Measurements from ENCODE around the gene SPSB4. TPM values are rescaled to one million over a fixed set of nuclear protein-coding genes. Genes with fewer than 3 reads are reported as not detected.

The SPSB4 gene
- total RNA-seq, 1 donor from 2014 or later, result not detected

DNA sequence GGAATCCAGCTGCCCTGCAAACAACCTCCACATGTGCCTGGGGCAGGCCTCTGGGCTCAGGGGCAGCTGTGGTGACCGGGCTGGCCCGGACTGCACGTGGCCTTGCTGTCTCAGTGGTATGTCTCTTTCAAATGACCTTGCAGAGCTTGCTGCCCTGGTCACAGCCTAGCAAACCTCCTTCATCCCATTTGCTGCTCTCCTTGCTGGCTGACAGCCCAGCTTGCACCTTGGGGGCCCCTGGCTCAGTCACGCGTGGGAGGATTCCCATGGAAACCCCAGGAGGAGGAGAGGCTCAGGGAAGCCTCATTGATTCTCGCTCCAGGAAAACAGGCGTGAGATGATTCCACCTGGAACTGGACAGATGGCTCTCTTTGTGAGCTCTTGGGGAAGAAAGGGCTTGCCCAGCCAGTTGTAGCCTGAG is 5.6 kb downstream of the SPSB4 start:
- H3K9me3 ChIP-seq, result no peaks in the 10 kb centered on the region
- no peak overlapping the region for H3K27ac ChIP-seq
- DNase-seq (ENCODE audit: low spot score in 2 of 2), result no peak
- no peaks in the 10 kb centered on the region for H3K36me3 ChIP-seq
- TF ChIP-seq, protein P1, sequence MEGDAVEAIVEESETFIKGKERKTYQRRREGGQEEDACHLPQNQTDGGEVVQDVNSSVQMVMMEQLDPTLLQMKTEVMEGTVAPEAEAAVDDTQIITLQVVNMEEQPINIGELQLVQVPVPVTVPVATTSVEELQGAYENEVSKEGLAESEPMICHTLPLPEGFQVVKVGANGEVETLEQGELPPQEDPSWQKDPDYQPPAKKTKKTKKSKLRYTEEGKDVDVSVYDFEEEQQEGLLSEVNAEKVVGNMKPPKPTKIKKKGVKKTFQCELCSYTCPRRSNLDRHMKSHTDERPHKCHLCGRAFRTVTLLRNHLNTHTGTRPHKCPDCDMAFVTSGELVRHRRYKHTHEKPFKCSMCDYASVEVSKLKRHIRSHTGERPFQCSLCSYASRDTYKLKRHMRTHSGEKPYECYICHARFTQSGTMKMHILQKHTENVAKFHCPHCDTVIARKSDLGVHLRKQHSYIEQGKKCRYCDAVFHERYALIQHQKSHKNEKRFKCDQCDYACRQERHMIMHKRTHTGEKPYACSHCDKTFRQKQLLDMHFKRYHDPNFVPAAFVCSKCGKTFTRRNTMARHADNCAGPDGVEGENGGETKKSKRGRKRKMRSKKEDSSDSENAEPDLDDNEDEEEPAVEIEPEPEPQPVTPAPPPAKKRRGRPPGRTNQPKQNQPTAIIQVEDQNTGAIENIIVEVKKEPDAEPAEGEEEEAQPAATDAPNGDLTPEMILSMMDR (IDR thresholded peaks at IDR 0.05), result no peak
- peaks cover 0 to 4% of the 10 kb centered on the region in 2 donors for H3K4me1 ChIP-seq
- H3K27me3 ChIP-seq, result no peaks in the 10 kb centered on the region
- H3K4me3 ChIP-seq, result no peak overlapping the region
- intact Hi-C loops (cut with DNase I), result no loop called here

DNA sequence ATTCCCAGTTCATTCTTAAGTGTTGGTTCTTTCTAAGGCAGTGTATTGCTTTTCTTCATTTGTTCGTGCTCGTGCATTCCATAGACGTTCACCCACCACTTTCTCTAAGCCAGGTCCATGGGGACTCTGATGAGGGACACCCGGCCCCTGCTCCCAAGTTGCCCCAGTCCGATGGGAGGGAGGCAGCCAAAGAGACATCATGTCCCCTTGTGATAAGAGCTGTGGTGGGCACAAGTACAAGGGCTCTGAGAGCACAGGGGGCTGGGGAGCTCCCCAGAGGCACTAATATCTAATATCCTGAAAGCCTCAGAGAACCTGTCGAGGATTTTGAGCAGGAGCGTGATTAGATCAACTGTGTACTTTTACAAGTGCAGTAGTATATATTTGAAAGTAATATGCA is 6.3 kb downstream of the SPSB4 start:
- Histone ChIP-seq H3K36me3 (no peaks in the 10 kb centered on the region), H3K27me3 (no peaks in the 10 kb centered on the region), H3K9me3 (no peaks in the 10 kb centered on the region), H3K27ac (no peak overlapping the region), H3K4me1 (peaks cover 0 to 4% of the 10 kb centered on the region in 2 donors), H3K4me3 (no peak overlapping the region)
- intact Hi-C loops (cut with DNase I), result no loop called here
- no peak for DNase-seq (ENCODE audit: low spot score in 2 of 2)
- TF ChIP-seq, protein P1 (IDR thresholded peaks at IDR 0.05), result no peak

- Histone ChIP-seq H3K27ac (no peak overlapping the region), H3K9me3 (no peaks in the 10 kb centered on the region), H3K4me3 (no peak overlapping the region), H3K4me1 (no peaks in the 10 kb centered on the region), H3K36me3 (no peaks in the 10 kb centered on the region), H3K27me3 (no peaks in the 10 kb centered on the region)
- TF ChIP-seq, protein P1 (IDR thresholded peaks at IDR 0.05), result no peak
- intact Hi-C loops (cut with DNase I), result no loop called here
- DNase-seq (ENCODE audit: low spot score in 2 of 2), result no peak
Measured at GRCh38 chr3:141057946-141058800, 7.0 kb downstream of the SPSB4 start.

DNA sequence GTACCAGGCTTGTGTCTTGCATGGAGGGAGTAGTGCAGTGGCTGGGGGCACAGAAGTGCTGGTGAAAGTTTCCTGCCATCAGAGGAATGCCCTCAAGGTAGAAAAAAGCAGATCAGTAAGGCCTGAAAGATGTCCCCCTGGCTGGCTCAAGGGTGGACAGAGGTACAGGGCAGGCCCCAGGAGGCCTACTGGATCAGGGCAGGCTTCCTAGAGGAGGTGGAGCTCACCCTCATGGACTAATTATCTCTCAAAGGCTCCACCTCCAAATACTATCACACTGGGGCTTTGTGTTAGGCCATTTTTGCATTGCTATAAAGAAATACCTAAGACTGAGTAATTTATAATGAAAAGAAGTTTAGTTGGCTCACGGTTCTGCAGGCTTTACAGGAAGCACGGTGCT is 7.8 kb downstream of the SPSB4 start:
- H3K4me1 ChIP-seq, result no peaks in the 10 kb centered on the region
- no peaks in the 10 kb centered on the region for H3K9me3 ChIP-seq
- intact Hi-C loops (cut with DNase I), result no loop called here
- no peak for DNase-seq (ENCODE audit: low spot score in 2 of 2)
- TF ChIP-seq, protein P1 (IDR thresholded peaks at IDR 0.05), result no peak
- no peak overlapping the region for H3K27ac ChIP-seq
- H3K4me3 ChIP-seq, result no peak overlapping the region
- no peaks in the 10 kb centered on the region for H3K27me3 ChIP-seq
- no peaks in the 10 kb centered on the region for H3K36me3 ChIP-seq

- DNase-seq (ENCODE audit: low spot score in 2 of 2), result no peak
- Histone ChIP-seq H3K9me3 (no peaks in the 10 kb centered on the region), H3K4me3 (no peak overlapping the region), H3K36me3 (no peaks in the 10 kb centered on the region), H3K27ac (no peak overlapping the region), H3K4me1 (no peaks in the 10 kb centered on the region), H3K27me3 (no peaks in the 10 kb centered on the region)
- intact Hi-C loops (cut with DNase I), result no loop called here
- TF ChIP-seq, protein P1 (IDR thresholded peaks at IDR 0.05), result no peak
Measured at GRCh38 chr3:141059816-141060215, 8.7 kb downstream of the SPSB4 start.
